ENCODE measurements around the gene ANKRD2.
"Not testable (repeated sequence)": the region's sequence is repeated elsewhere in the genome, so short reads cannot be mapped to it uniquely, and the experiment has no call there.

Gene ANKRD2

GRCh38 chr10:97572214-97572989 lies at the start of gene ANKRD2:
ANKRD2 (plus strand) TSS chr10:97572779; CDS start chr10:97572789, 10 bp downstream.
- no peaks in the 10 kb centered on the region for H3K4me1 Mint-ChIP-seq
- no peak within 1 kb of the TSS for H3K27ac Mint-ChIP-seq
- H3K4me3 Mint-ChIP-seq, result no peak within 1 kb of the TSS
- no peaks in the 10 kb centered on the region for H3K9me3 Mint-ChIP-seq
- H3K27me3 Mint-ChIP-seq, result no peaks in the 10 kb centered on the region
- H3K36me3 Mint-ChIP-seq, result no peaks in the 10 kb centered on the region

- Mint-ChIP-seq H3K4me1 (no peaks in the 10 kb centered on the region), H3K9me3 (no peaks in the 10 kb centered on the region), H3K27ac (no peak overlapping the region), H3K36me3 (no peaks in the 10 kb centered on the region), H3K27me3 (no peaks in the 10 kb centered on the region), H3K4me3 (no peak overlapping the region)
These were observed 49.6 kb upstream of the ANKRD2 start for GRCh38 chr10:97522937-97523336.

GRCh38 chr10:97525086-97525485 lies 47.5 kb upstream of the ANKRD2 start:
- Mint-ChIP-seq H3K9me3 (no peaks in the 10 kb centered on the region), H3K4me3 (no peak overlapping the region), H3K27ac (no peak overlapping the region), H3K4me1 (no peaks in the 10 kb centered on the region), H3K36me3 (peaks cover 2% of the 10 kb centered on the region), H3K27me3 (no peaks in the 10 kb centered on the region)

GRCh38 chr10:97525683-97526110 lies 46.9 kb upstream of the ANKRD2 start:
- H3K4me1 Mint-ChIP-seq, result no peaks in the 10 kb centered on the region
- no peaks in the 10 kb centered on the region for H3K27me3 Mint-ChIP-seq
- no peaks in the 10 kb centered on the region for H3K9me3 Mint-ChIP-seq
- no peak overlapping the region for H3K27ac Mint-ChIP-seq
- H3K4me3 Mint-ChIP-seq, result no peak overlapping the region
- H3K36me3 Mint-ChIP-seq, result peaks cover 2% of the 10 kb centered on the region

GRCh38 chr10:97528876-97529275 lies 43.7 kb upstream of the ANKRD2 start:
- not testable (repeated sequence) for H3K27ac Mint-ChIP-seq, H3K36me3 Mint-ChIP-seq, H3K27me3 Mint-ChIP-seq, H3K9me3 Mint-ChIP-seq, H3K4me3 Mint-ChIP-seq, H3K4me1 Mint-ChIP-seq

GRCh38 chr10:97529685-97530465 lies 42.7 kb upstream of the ANKRD2 start:
- Mint-ChIP-seq H3K36me3 (peaks cover 2% of the 10 kb centered on the region), H3K27ac (no peak overlapping the region), H3K9me3 (no peaks in the 10 kb centered on the region), H3K27me3 (no peaks in the 10 kb centered on the region), H3K4me3 (no peak overlapping the region), H3K4me1 (no peaks in the 10 kb centered on the region)

- Mint-ChIP-seq H3K27me3 (no peaks in the 10 kb centered on the region), H3K27ac (no peak overlapping the region), H3K4me1 (no peaks in the 10 kb centered on the region)
These were observed 41.1 kb upstream of the ANKRD2 start for GRCh38 chr10:97531401-97531986.

GRCh38 chr10:97532935-97533671 lies 39.5 kb upstream of the ANKRD2 start:
- Mint-ChIP-seq H3K9me3 (no peaks in the 10 kb centered on the region), H3K36me3 (peaks cover 2% of the 10 kb centered on the region), H3K27ac (no peak overlapping the region), H3K4me1 (no peaks in the 10 kb centered on the region), H3K27me3 (no peaks in the 10 kb centered on the region), H3K4me3 (no peak overlapping the region)

More at GRCh38 chr10:97531401-97531986, 41.1 kb upstream of the ANKRD2 start:
- H3K36me3 Mint-ChIP-seq, result peaks cover 2% of the 10 kb centered on the region
- no peaks in the 10 kb centered on the region for H3K9me3 Mint-ChIP-seq
- no peak overlapping the region for H3K4me3 Mint-ChIP-seq

GRCh38 chr10:97533888-97534287 lies 38.7 kb upstream of the ANKRD2 start:
- H3K27ac Mint-ChIP-seq, result no peak overlapping the region
- peaks cover 2% of the 10 kb centered on the region for H3K36me3 Mint-ChIP-seq
- no peak overlapping the region for H3K4me3 Mint-ChIP-seq
- no peaks in the 10 kb centered on the region for H3K27me3 Mint-ChIP-seq
- no peaks in the 10 kb centered on the region for H3K4me1 Mint-ChIP-seq
- no peaks in the 10 kb centered on the region for H3K9me3 Mint-ChIP-seq

GRCh38 chr10:97534746-97535367 lies 37.7 kb upstream of the ANKRD2 start:
- Mint-ChIP-seq H3K27ac (no peak overlapping the region), H3K4me1 (no peaks in the 10 kb centered on the region), H3K36me3 (peaks cover 1% of the 10 kb centered on the region), H3K27me3 (no peaks in the 10 kb centered on the region), H3K9me3 (no peaks in the 10 kb centered on the region), H3K4me3 (no peak overlapping the region)

GRCh38 chr10:97537186-97537869 lies 35.3 kb upstream of the ANKRD2 start:
- Mint-ChIP-seq H3K4me1 (peaks cover 6% of the 10 kb centered on the region), H3K9me3 (no peaks in the 10 kb centered on the region), H3K36me3 (no peaks in the 10 kb centered on the region), H3K27ac (no peak overlapping the region), H3K27me3 (no peaks in the 10 kb centered on the region), H3K4me3 (no peak overlapping the region)

- H3K27ac Mint-ChIP-seq, result no peak overlapping the region
- H3K36me3 Mint-ChIP-seq, result no peaks in the 10 kb centered on the region
- H3K4me3 Mint-ChIP-seq, result no peak overlapping the region
- H3K27me3 Mint-ChIP-seq, result no peaks in the 10 kb centered on the region
- H3K4me1 Mint-ChIP-seq, result peaks cover 17% of the 10 kb centered on the region
- no peaks in the 10 kb centered on the region for H3K9me3 Mint-ChIP-seq
These were observed 34.2 kb upstream of the ANKRD2 start for GRCh38 chr10:97538411-97538810.

- Mint-ChIP-seq H3K4me3 (no peak overlapping the region), H3K27me3 (no peaks in the 10 kb centered on the region), H3K9me3 (no peaks in the 10 kb centered on the region), H3K27ac (no peak overlapping the region), H3K4me1 (peaks cover 21% of the 10 kb centered on the region), H3K36me3 (no peaks in the 10 kb centered on the region)
These were observed 33.7 kb upstream of the ANKRD2 start for GRCh38 chr10:97538839-97539238.

- Mint-ChIP-seq H3K27me3 (no peaks in the 10 kb centered on the region), H3K4me1 (peaks cover 21% of the 10 kb centered on the region), H3K36me3 (no peaks in the 10 kb centered on the region), H3K9me3 (no peaks in the 10 kb centered on the region), H3K27ac (no peak overlapping the region), H3K4me3 (no peak overlapping the region)
These were observed 32.9 kb upstream of the ANKRD2 start for GRCh38 chr10:97539523-97540200.
